Mesothelial cell of epicardium (in vitro differentiated cells): ENCODE data around the gene SDK1. TPM values are rescaled to one million over a fixed set of nuclear protein-coding genes. Genes with fewer than 3 reads are reported as not detected.

ENCODE experiments used
- DNase-seq, 2 experiments: peaks; one replicate each; pipeline ENCODE4 v3.0.0; 2021; ENCODE audit warnings: low spot score in 2 of 2; ENCODE audit not compliant: unreplicated experiment in 2 of 2
- H3K27ac Mint-ChIP-seq: 2 replicates; pipeline ENCODE4 v1.8.0; 2021; ENCODE audit warnings: mixed read lengths
- H3K27me3 Mint-ChIP-seq: 2 replicates; pipeline ENCODE4 v1.8.0; 2021; ENCODE audit warnings: low read depth, mixed read lengths
- H3K36me3 Mint-ChIP-seq: 2 replicates; pipeline ENCODE4 v1.8.0; 2021; ENCODE audit warnings: mixed read lengths
- H3K4me1 Mint-ChIP-seq: 2 replicates; pipeline ENCODE4 v1.8.0; 2021; ENCODE audit warnings: mixed read lengths
- H3K4me3 Mint-ChIP-seq: 2 replicates; pipeline ENCODE4 v1.8.0; 2021; ENCODE audit warnings: mild to moderate bottlenecking, moderate library complexity, mixed read lengths
- H3K9me3 Mint-ChIP-seq: 2 replicates; pipeline ENCODE4 v1.8.0; 2021; ENCODE audit warnings: mixed read lengths
- CTCF ChIP-seq: fragments of 200-600 bp; sonication (generic); IDR thresholded peaks from one replicate; pipeline ENCODE4 v1.5.0; 2021; ENCODE audit warnings: antibody characterized with exemption; ENCODE audit not compliant: unreplicated experiment
- total RNA-seq: library from RNA; stranded (reverse); gene quantifications from 3 replicates; pipeline ENCODE4 v1.2.1, GENCODE V29; 2021

Gene SDK1
- total RNA-seq, 1 donor from 2014 or later = 12.8 TPM

- TF ChIP-seq CTCF = no peak
- Mint-ChIP-seq H3K36me3 (peaks cover 3% of the 10 kb centered on the region), H3K9me3 (peaks cover 16% of the 10 kb centered on the region), H3K27me3 (no peaks in the 10 kb centered on the region), H3K27ac (no peak overlapping the region), H3K4me3 (no peak overlapping the region), H3K4me1 (peaks cover 22% of the 10 kb centered on the region)
- DNase-seq = no peak
Measured at GRCh38 chr7:3859431-3859830, 558.4 kb downstream of the SDK1 start.

GRCh38 chr7:3860932-3861331 lies 559.9 kb downstream of the SDK1 start:
- H3K4me1 Mint-ChIP-seq = peaks cover 22% of the 10 kb centered on the region
- H3K9me3 Mint-ChIP-seq = peaks cover 1% of the 10 kb centered on the region
- H3K4me3 Mint-ChIP-seq = no peak overlapping the region
- DNase-seq = no peak
- no peak for TF ChIP-seq CTCF
- H3K27ac Mint-ChIP-seq = peak overlapping the region; percentile 13
- no peaks in the 10 kb centered on the region for H3K27me3 Mint-ChIP-seq
- H3K36me3 Mint-ChIP-seq = no peaks in the 10 kb centered on the region

GRCh38 chr7:3861386-3861785 lies 560.3 kb downstream of the SDK1 start:
- Mint-ChIP-seq H3K4me3 (no peak overlapping the region), H3K27me3 (no peaks in the 10 kb centered on the region), H3K27ac (peak overlapping the region; percentile 76), H3K4me1 (peaks cover 22% of the 10 kb centered on the region), H3K36me3 (no peaks in the 10 kb centered on the region), H3K9me3 (no peaks in the 10 kb centered on the region)
- no peak for DNase-seq
- TF ChIP-seq CTCF = no peak

- no peaks in the 10 kb centered on the region for H3K27me3 Mint-ChIP-seq
- peak in 1 of 2 experiments; percentile 50 for DNase-seq
- H3K27ac Mint-ChIP-seq = peak overlapping the region; percentile 76
- no peaks in the 10 kb centered on the region for H3K9me3 Mint-ChIP-seq
- H3K4me3 Mint-ChIP-seq = no peak overlapping the region
- peaks cover 22% of the 10 kb centered on the region for H3K4me1 Mint-ChIP-seq
- no peaks in the 10 kb centered on the region for H3K36me3 Mint-ChIP-seq
- no peak for TF ChIP-seq CTCF
Measured at GRCh38 chr7:3861941-3862340, 560.9 kb downstream of the SDK1 start.

- Mint-ChIP-seq H3K36me3 (peaks cover 1% of the 10 kb centered on the region), H3K27me3 (no peaks in the 10 kb centered on the region), H3K27ac (peak overlapping the region; percentile 76), H3K4me1 (peaks cover 22% of the 10 kb centered on the region), H3K4me3 (no peak overlapping the region), H3K9me3 (no peaks in the 10 kb centered on the region)
- DNase-seq = no peak
- TF ChIP-seq CTCF = no peak
Measured at GRCh38 chr7:3862774-3863173, 561.7 kb downstream of the SDK1 start.

GRCh38 chr7:3866277-3866676 lies 565.2 kb downstream of the SDK1 start:
- Mint-ChIP-seq H3K27ac (no peak overlapping the region), H3K4me3 (no peak overlapping the region), H3K27me3 (no peaks in the 10 kb centered on the region), H3K36me3 (peaks cover 3% of the 10 kb centered on the region), H3K4me1 (peaks cover 13% of the 10 kb centered on the region), H3K9me3 (peaks cover 3% of the 10 kb centered on the region)
- no peak for TF ChIP-seq CTCF
- DNase-seq = no peak
